ENCODE measurements around the gene ACTR1A. TPM values are rescaled to one million over a fixed set of nuclear protein-coding genes. Genes with fewer than 3 reads are reported as not detected.

The ACTR1A gene
- total and polyA plus RNA-seq, 2 donors (not counting 1 experiment from before 2014, with no cell fraction given) = 38.3 to 58.3 TPM

DNA sequence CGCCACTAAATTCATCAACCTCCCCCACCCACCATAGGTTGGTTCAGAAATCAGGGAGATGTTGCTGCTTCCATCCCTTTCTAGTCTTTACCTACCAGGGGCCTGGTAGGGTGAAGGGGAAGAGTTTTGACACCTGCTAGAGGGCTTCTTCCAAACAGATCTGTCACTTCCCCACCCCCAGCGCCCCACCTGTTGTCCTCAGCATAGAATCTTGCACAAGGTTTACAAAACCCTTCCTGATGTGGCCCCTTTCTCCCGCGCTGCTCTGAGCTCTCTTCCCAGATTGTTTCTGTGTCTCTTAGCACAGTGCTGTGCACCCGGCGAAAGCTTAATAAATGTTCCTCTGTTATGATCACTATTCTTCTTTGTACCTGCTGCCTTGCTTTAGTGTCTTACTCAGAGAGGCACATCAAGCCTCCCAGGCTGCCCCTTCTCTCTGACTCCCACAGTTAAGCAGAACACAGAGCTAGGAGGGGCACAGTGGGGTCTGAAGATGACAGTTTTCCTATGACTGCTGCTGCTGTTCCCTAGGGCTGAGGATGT, 39.9 kb downstream of the ACTR1A start:
- peak overlapping the region; percentile 7 for H3K27ac Mint-ChIP-seq
- Histone ChIP-seq H3K4me3 (ENCODE audit: control extremely low read depth in 1 of 5, extremely low read depth in 1 of 5, insufficient read depth in 1 of 5, low read depth in 2 of 5, low read length in 4 of 5) (no peak overlapping the region), H4K20me1 (ENCODE audit: control insufficient read depth, insufficient read depth, low read length, poor library complexity, severe bottlenecking) (no peaks in the 10 kb centered on the region), H3K4me2 (replicated peaks; ENCODE audit: low read depth, low read length, poor library complexity, severe bottlenecking) (peak overlapping the region; percentile 95), H3K9me3 (ENCODE audit: control extremely low read depth in 1 of 3, control insufficient read depth in 2 of 3, insufficient read depth in 1 of 3, low read length in 2 of 3) (no peaks in the 10 kb centered on the region), H2AFZ (ENCODE audit: insufficient read depth, low read depth, low read length, poor library complexity, severe bottlenecking) (peak overlapping the region; percentile 95), H3K27ac (ENCODE audit: low read length in 2 of 2) (no peak overlapping the region), H3K4me1 (ENCODE audit: control insufficient read depth in 2 of 2, insufficient read depth in 2 of 2, low read length in 2 of 2) (peaks cover 17 to 23% of the 10 kb centered on the region in 2 donors), H3K27me3 (replicated peaks in 1 of 4; ENCODE audit: control extremely low read depth in 1 of 4, control insufficient read depth in 3 of 4, insufficient read depth in 4 of 4, low read length in 3 of 4) (peaks cover 0 to 4% (median 0%) of the 10 kb centered on the region in 4 experiments), H3K9ac (ENCODE audit: low read length) (no peak overlapping the region), H3K36me3 (replicated peaks in 1 of 2; ENCODE audit: control extremely low read depth in 1 of 2, control insufficient read depth in 1 of 2, extremely low read depth in 1 of 2, insufficient read depth in 2 of 2, low read length in 1 of 2) (no peaks in the 10 kb centered on the region), H3K79me2 (ENCODE audit: control insufficient read depth, insufficient read depth, low read length) (peaks cover 12% of the 10 kb centered on the region)
- peaks cover 29% of the 10 kb centered on the region for H3K4me1 Mint-ChIP-seq
- ChIA-PET POLR2A (interaction anchor here (0.6 to 3.4 kb wide), 4 partner anchors 12 to 861 kb away, joined by 3 to 25 read pairs (median 10); partner anchors contain the start of genes C10orf95 and CUEDC2), CTCF (interaction anchor here (0.9 to 4.0 kb wide), 10 partner anchors 9 to 233 kb away, joined by 3 to 36 read pairs (median 4); partner anchors contain the start of genes C10orf95 and FBXL15)
- TF ChIP-seq, protein P1, sequence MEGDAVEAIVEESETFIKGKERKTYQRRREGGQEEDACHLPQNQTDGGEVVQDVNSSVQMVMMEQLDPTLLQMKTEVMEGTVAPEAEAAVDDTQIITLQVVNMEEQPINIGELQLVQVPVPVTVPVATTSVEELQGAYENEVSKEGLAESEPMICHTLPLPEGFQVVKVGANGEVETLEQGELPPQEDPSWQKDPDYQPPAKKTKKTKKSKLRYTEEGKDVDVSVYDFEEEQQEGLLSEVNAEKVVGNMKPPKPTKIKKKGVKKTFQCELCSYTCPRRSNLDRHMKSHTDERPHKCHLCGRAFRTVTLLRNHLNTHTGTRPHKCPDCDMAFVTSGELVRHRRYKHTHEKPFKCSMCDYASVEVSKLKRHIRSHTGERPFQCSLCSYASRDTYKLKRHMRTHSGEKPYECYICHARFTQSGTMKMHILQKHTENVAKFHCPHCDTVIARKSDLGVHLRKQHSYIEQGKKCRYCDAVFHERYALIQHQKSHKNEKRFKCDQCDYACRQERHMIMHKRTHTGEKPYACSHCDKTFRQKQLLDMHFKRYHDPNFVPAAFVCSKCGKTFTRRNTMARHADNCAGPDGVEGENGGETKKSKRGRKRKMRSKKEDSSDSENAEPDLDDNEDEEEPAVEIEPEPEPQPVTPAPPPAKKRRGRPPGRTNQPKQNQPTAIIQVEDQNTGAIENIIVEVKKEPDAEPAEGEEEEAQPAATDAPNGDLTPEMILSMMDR (IDR thresholded peaks at IDR 0.05) = no peak
- TF ChIP-seq EZH2 (IDR thresholded peaks at IDR 0.05; ENCODE audit: borderline replicate concordance, insufficient read depth, low read depth, low read length, poor library complexity, severe bottlenecking) = no peak
- no peaks in the 10 kb centered on the region for H3K27me3 Mint-ChIP-seq
- ATAC-seq (ENCODE audit: low read depth) (no peak), DNase-seq (no peak)
- 75% methylated on average over 5 of the region's 6 CpGs for WGBS (ENCODE audit: insufficient coverage)
- intact Hi-C loops (cut with micrococcal nuclease) = no loop called here
- H3K4me3 Mint-ChIP-seq = peak overlapping the region; percentile 85
- no peaks in the 10 kb centered on the region for H3K9me3 Mint-ChIP-seq (ENCODE audit: insufficient read depth)
